Measurements from ENCODE around the gene LIMCH1. TPM values are rescaled to one million over a fixed set of nuclear protein-coding genes. Genes with fewer than 3 reads are reported as not detected.

LIMCH1 gene
- total and polyA plus RNA-seq, 2 of the 8 experiments (the other 6 are each of a cell fraction or from before 2014, with no cell fraction given) = 2.7 to 3.0 TPM

- TF ChIP-seq RAD21 (IDR thresholded peaks at IDR 0.05 in 1 of 2, conservative IDR thresholded peaks at IDR 0.05 in 1 of 2; ENCODE audit: low read depth in 2 of 2, low read length in 2 of 2) (no peak), EGR1 (IDR thresholded peaks at IDR 0.05; ENCODE audit: borderline replicate concordance, low read depth, low read length) (no peak), HDAC2 (IDR thresholded peaks at IDR 0.05; ENCODE audit: borderline replicate concordance in 1 of 2, low read depth in 2 of 2, low read length in 2 of 2) (no peak), CBX5 (IDR thresholded peaks at IDR 0.05; ENCODE audit: low read depth, low read length) (no peak), BACH1 (IDR thresholded peaks at IDR 0.05; ENCODE audit: low read length) (no peak), SUZ12 (IDR thresholded peaks at IDR 0.05; ENCODE audit: low read length) (no peak), RXRA (IDR thresholded peaks at IDR 0.05; ENCODE audit: insufficient read depth, low read depth, low read length) (no peak), NRF1 (IDR thresholded peaks at IDR 0.05; ENCODE audit: low read depth, low read length) (no peak), HDAC6 (IDR thresholded peaks at IDR 0.05; ENCODE audit: low read depth, low read length) (no peak), CHD7 (IDR thresholded peaks at IDR 0.05; ENCODE audit: insufficient replicate concordance, low read length) (no peak)
Measured at GRCh38 chr4:41505161-41505661, 32.7 kb upstream of the LIMCH1 start (continued).
